ENCODE results near the gene LRRC38. TPM values are rescaled to one million over a fixed set of nuclear protein-coding genes. Genes with fewer than 3 reads are reported as not detected.

LRRC38 gene
- total and polyA plus RNA-seq, 2 of the 13 experiments (the other 11 are each of a cell fraction or from before 2014, with no cell fraction given): not detected

DNA sequence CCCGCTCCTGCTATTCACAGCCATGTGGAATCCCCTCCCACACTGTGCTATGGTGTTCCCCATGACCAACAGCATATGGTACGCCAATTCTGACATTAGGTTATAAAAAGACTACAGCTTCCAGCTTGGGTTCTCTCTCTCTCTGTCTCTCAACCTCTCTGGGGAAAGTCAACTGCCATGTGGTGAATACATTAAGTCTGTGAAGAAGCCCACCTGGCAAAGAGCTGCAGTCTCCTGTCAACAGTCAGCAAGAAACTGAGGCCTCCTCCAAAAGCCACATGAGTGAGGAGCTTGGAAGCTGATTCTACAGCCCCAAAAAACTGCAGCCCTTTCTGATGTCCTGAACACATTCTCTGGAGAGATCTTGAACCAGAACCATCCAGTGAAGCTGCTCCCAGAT is 25.0 kb upstream of the LRRC38 start (continued):
- no peak for TF ChIP-seq NFAT5 (CRISPR knock-in tag; IDR thresholded peaks at IDR 0.05)

DNA sequence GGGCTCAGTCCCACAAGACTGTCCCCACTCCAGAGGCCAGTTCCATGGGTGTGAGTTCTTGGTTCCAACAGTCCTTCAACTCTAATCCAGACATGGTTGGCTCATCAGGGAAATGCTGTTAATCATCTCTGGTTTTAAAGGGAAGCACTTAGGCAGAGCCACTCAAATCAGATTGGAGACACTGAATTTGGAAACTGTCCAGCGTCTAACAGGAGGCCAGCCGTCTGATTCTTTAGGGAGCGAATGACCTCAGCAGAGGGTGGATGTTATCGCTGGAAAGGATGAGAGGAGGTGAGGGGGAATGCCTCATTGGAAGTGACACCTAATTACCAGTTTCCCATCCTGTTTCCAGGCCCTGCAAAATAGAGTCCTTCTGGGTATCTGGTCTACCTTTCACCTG is 22.8 kb upstream of the LRRC38 start:
- 30% methylated on average over 4 of the region's 4 CpGs for WGBS (ENCODE audit: low lambda C conversion rate)
- intact Hi-C loops (cut with micrococcal nuclease; ENCODE audit: unreplicated experiment): no loop called here
- CTCF ChIA-PET (ENCODE audit: low intra/inter-chr PET ratio, low total read pairs): no interaction called here
- no peak overlapping the region for H3K4me2 ChIP-seq (ENCODE audit: low read depth, low read length)
- peaks cover 0 to 40% of the 10 kb centered on the region in 2 experiments; a peak in 3 of 5 replicates for H3K27me3 ChIP-seq (ENCODE audit: control insufficient read depth in 1 of 2, insufficient read depth in 2 of 2, low read length in 2 of 2)
- H3K36me3 ChIP-seq (replicated peaks in 1 of 2; ENCODE audit: control insufficient read depth in 1 of 2, insufficient read depth in 2 of 2, low read length in 2 of 2): no peaks in the 10 kb centered on the region
- TF ChIP-seq HMG20A (CRISPR knock-in tag; IDR thresholded peaks at IDR 0.05; ENCODE audit: borderline replicate concordance) (no peak), MIXL1 (CRISPR knock-in tag; IDR thresholded peaks at IDR 0.05) (no peak), PATZ1 (CRISPR knock-in tag; IDR thresholded peaks at IDR 0.05) (no peak), ZMAT5 (CRISPR knock-in tag; IDR thresholded peaks at IDR 0.05; ENCODE audit: borderline replicate concordance, low read depth) (no peak), HNRNPH1 (optimal IDR thresholded peaks at IDR 0.05; ENCODE audit: low read depth, low read length) (no peak), PAX8 (CRISPR knock-in tag; IDR thresholded peaks at IDR 0.05; ENCODE audit: borderline replicate concordance) (no peak), PHF20 (CRISPR knock-in tag; IDR thresholded peaks at IDR 0.05) (no peak), MTF1 (CRISPR knock-in tag; IDR thresholded peaks at IDR 0.05) (no peak), KDM5A (IDR thresholded peaks at IDR 0.05; ENCODE audit: borderline replicate concordance, low read length) (no peak)
- TF ChIP-seq, protein P1, sequence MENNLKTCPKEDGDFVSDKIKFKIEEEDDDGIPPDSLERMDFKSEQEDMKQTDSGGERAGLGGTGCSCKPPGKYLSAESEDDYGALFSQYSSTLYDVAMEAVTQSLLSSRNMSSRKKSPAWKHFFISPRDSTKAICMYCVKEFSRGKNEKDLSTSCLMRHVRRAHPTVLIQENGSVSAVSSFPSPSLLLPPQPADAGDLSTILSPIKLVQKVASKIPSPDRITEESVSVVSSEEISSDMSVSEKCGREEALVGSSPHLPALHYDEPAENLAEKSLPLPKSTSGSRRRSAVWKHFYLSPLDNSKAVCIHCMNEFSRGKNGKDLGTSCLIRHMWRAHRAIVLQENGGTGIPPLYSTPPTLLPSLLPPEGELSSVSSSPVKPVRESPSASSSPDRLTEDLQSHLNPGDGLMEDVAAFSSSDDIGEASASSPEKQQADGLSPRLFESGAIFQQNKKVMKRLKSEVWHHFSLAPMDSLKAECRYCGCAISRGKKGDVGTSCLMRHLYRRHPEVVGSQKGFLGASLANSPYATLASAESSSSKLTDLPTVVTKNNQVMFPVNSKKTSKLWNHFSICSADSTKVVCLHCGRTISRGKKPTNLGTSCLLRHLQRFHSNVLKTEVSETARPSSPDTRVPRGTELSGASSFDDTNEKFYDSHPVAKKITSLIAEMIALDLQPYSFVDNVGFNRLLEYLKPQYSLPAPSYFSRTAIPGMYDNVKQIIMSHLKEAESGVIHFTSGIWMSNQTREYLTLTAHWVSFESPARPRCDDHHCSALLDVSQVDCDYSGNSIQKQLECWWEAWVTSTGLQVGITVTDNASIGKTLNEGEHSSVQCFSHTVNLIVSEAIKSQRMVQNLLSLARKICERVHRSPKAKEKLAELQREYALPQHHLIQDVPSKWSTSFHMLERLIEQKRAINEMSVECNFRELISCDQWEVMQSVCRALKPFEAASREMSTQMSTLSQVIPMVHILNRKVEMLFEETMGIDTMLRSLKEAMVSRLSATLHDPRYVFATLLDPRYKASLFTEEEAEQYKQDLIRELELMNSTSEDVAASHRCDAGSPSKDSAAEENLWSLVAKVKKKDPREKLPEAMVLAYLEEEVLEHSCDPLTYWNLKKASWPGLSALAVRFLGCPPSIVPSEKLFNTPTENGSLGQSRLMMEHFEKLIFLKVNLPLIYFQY (CRISPR knock-in tag; IDR thresholded peaks at IDR 0.05; ENCODE audit: borderline replicate concordance): no peak
- no peaks in the 10 kb centered on the region for H3K4me1 ChIP-seq (ENCODE audit: insufficient read depth, low read length)
- no peaks in the 10 kb centered on the region for H3K79me2 ChIP-seq (ENCODE audit: insufficient read depth, low read length)
- no peak overlapping the region for H3K9ac ChIP-seq (ENCODE audit: insufficient read depth, low read depth, low read length)
- no peak for FAIRE-seq
- H3K9me3 ChIP-seq (ENCODE audit: low read length): no peaks in the 10 kb centered on the region
- no peaks in the 10 kb centered on the region for H4K20me1 ChIP-seq (ENCODE audit: insufficient read depth, low read length)
- H3K4me3 ChIP-seq (replicated peaks in 1 of 3; ENCODE audit: insufficient read depth in 1 of 3, low read depth in 2 of 3, low read length in 3 of 3): no peak overlapping the region
- BruUV-seq (replicated peaks): no TSS peak
- no peak for DNase-seq (ENCODE audit: low spot score)
- no peak overlapping the region for H2AFZ ChIP-seq (ENCODE audit: low read length)
- H3K27ac ChIP-seq (ENCODE audit: extremely low read length, insufficient read depth, low read length): no peak overlapping the region
- POLR2A ChIA-PET: no interaction called here
- in situ Hi-C loops (cut with HindIII; ENCODE audit: extremely low pct_ligation_motif_present, low pct_unique_long_range_greater_than_20kb): no loop called here
- ATAC-seq: no peak

All from HepG2 (cell line).